ENCODE data around the gene SLC22A12. TPM values are rescaled to one million over a fixed set of nuclear protein-coding genes. Genes with fewer than 3 reads are reported as not detected.

Gene SLC22A12
- polyA plus RNA-seq, 1 donor from 2014 or later: not detected

DNA sequence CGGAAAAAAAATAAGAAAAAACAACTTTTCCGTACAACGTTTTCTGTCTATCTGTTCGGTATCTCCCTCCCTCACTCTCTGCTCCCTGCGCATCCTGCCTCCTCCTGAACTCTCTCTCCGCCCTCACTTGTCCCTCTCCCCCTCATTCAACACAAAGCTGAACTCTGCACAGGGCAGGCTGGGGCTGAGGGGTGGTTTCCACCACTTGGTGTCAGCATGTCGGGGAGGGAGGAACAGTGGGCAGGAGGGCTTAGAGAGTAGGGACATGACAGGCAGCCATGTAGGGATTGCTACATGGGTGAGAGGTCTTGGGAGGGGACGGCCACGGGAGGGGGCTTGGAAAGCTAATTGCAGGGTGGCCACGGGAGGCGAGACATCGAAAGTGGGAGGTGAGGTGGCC is 17.6 kb downstream of the SLC22A12 start:
- Histone ChIP-seq H4K20me1 (ENCODE audit: insufficient read depth) (no peaks in the 10 kb centered on the region), H3K79me2 (replicated peaks; ENCODE audit: insufficient read depth, low read length) (no peaks in the 10 kb centered on the region), H3K27ac (ENCODE audit: low read length) (no peak overlapping the region), H3K9ac (ENCODE audit: low read length) (no peak overlapping the region), H3K27me3 (ENCODE audit: insufficient read depth, low read depth, low read length) (no peaks in the 10 kb centered on the region), H3K4me3 (ENCODE audit: low read length) (no peak overlapping the region), H3K4me2 (ENCODE audit: low read length) (no peak overlapping the region), H3F3A (ENCODE audit: insufficient read depth, low read length, poor library complexity, severe bottlenecking) (no peaks in the 10 kb centered on the region), H3K9me2 (ENCODE audit: insufficient read depth, low read length) (no peaks in the 10 kb centered on the region), H3K36me3 (ENCODE audit: insufficient read depth, low read length) (no peaks in the 10 kb centered on the region), H2AFZ (ENCODE audit: low read depth, low read length) (no peak overlapping the region), H3K9me3 (ENCODE audit: low read length) (no peaks in the 10 kb centered on the region)
- TF ChIP-seq, protein P1, sequence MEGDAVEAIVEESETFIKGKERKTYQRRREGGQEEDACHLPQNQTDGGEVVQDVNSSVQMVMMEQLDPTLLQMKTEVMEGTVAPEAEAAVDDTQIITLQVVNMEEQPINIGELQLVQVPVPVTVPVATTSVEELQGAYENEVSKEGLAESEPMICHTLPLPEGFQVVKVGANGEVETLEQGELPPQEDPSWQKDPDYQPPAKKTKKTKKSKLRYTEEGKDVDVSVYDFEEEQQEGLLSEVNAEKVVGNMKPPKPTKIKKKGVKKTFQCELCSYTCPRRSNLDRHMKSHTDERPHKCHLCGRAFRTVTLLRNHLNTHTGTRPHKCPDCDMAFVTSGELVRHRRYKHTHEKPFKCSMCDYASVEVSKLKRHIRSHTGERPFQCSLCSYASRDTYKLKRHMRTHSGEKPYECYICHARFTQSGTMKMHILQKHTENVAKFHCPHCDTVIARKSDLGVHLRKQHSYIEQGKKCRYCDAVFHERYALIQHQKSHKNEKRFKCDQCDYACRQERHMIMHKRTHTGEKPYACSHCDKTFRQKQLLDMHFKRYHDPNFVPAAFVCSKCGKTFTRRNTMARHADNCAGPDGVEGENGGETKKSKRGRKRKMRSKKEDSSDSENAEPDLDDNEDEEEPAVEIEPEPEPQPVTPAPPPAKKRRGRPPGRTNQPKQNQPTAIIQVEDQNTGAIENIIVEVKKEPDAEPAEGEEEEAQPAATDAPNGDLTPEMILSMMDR (IDR thresholded peaks at IDR 0.05; ENCODE audit: poor library complexity, severe bottlenecking): no peak
- no peak for TF ChIP-seq TAF1 (IDR thresholded peaks at IDR 0.05; ENCODE audit: low read depth)
- TF ChIP-seq MXI1 (conservative IDR thresholded peaks at IDR 0.05; ENCODE audit: poor library complexity, severe bottlenecking): no peak
- no peak for TF ChIP-seq POLR2AphosphoS5 (IDR thresholded peaks at IDR 0.05)
- TF ChIP-seq EZH2 (IDR thresholded peaks at IDR 0.05; ENCODE audit: borderline replicate concordance, insufficient read depth, low read length, poor library complexity, severe bottlenecking): no peak
- no peak for TF ChIP-seq RAD21 (conservative IDR thresholded peaks at IDR 0.05)
- TF ChIP-seq, protein P2, sequence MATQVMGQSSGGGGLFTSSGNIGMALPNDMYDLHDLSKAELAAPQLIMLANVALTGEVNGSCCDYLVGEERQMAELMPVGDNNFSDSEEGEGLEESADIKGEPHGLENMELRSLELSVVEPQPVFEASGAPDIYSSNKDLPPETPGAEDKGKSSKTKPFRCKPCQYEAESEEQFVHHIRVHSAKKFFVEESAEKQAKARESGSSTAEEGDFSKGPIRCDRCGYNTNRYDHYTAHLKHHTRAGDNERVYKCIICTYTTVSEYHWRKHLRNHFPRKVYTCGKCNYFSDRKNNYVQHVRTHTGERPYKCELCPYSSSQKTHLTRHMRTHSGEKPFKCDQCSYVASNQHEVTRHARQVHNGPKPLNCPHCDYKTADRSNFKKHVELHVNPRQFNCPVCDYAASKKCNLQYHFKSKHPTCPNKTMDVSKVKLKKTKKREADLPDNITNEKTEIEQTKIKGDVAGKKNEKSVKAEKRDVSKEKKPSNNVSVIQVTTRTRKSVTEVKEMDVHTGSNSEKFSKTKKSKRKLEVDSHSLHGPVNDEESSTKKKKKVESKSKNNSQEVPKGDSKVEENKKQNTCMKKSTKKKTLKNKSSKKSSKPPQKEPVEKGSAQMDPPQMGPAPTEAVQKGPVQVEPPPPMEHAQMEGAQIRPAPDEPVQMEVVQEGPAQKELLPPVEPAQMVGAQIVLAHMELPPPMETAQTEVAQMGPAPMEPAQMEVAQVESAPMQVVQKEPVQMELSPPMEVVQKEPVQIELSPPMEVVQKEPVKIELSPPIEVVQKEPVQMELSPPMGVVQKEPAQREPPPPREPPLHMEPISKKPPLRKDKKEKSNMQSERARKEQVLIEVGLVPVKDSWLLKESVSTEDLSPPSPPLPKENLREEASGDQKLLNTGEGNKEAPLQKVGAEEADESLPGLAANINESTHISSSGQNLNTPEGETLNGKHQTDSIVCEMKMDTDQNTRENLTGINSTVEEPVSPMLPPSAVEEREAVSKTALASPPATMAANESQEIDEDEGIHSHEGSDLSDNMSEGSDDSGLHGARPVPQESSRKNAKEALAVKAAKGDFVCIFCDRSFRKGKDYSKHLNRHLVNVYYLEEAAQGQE (IDR thresholded peaks at IDR 0.05; ENCODE audit: borderline replicate concordance): no peak
- no peak for TF ChIP-seq SMC3 (conservative IDR thresholded peaks at IDR 0.05; ENCODE audit: poor library complexity)
- no peak for TF ChIP-seq EP300 (conservative IDR thresholded peaks at IDR 0.05; ENCODE audit: poor library complexity, severe bottlenecking)

DNA sequence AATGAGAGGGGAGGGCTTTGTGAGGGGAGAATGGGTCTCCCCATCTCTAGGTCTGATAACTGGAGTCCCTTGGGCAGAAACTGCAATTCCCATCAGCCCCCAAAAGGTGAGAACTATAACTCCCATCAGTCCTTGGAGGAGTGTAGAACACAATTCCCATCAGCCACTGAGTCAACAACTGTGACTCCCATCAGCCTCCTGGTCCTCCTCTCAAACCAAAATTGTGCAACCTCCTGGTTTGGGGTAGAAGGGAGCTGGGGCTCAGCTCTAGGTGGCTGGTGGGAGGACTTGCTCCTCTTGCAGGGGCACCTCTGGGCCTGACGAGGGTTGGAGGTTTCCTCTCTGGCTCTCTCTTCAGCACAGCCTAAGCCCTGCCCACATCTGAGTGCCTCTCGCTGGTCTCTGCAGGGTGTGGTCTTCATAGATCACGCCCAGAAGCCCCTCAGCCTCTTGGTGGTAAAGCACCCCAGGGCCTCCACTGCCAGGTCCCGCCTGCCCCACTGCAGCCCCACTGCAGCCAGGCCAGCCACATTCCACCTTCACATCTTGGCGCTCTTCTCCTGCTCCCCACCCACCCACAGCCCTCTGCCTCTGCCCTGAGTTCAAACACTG is 18.5 kb downstream of the SLC22A12 start:
- no peaks in the 10 kb centered on the region for H3K9me2 ChIP-seq (ENCODE audit: insufficient read depth, low read length)
- H3K4me2 ChIP-seq (ENCODE audit: low read length): no peak overlapping the region
- H3F3A ChIP-seq (ENCODE audit: insufficient read depth, low read length, poor library complexity, severe bottlenecking): no peaks in the 10 kb centered on the region
- no peak overlapping the region for H2AFZ ChIP-seq (ENCODE audit: low read depth, low read length)
- H3K27ac ChIP-seq (ENCODE audit: low read length): no peak overlapping the region
- H3K27me3 ChIP-seq (ENCODE audit: insufficient read depth, low read depth, low read length): no peaks in the 10 kb centered on the region
- H3K9me3 ChIP-seq (ENCODE audit: low read length): no peaks in the 10 kb centered on the region
- no peaks in the 10 kb centered on the region for H3K36me3 ChIP-seq (ENCODE audit: insufficient read depth, low read length)
- no peaks in the 10 kb centered on the region for H4K20me1 ChIP-seq (ENCODE audit: insufficient read depth)
- H3K9ac ChIP-seq (ENCODE audit: low read length): no peak overlapping the region
- H3K79me2 ChIP-seq (replicated peaks; ENCODE audit: insufficient read depth, low read length): no peaks in the 10 kb centered on the region
- no peak overlapping the region for H3K4me3 ChIP-seq (ENCODE audit: low read length)
- TF ChIP-seq RAD21 (conservative IDR thresholded peaks at IDR 0.05) (no peak), TAF1 (IDR thresholded peaks at IDR 0.05; ENCODE audit: low read depth) (no peak), EZH2 (IDR thresholded peaks at IDR 0.05; ENCODE audit: borderline replicate concordance, insufficient read depth, low read length, poor library complexity, severe bottlenecking) (no peak), SMC3 (conservative IDR thresholded peaks at IDR 0.05; ENCODE audit: poor library complexity) (no peak)
- TF ChIP-seq, protein P2 (IDR thresholded peaks at IDR 0.05; ENCODE audit: borderline replicate concordance): no peak
- TF ChIP-seq, protein P1 (IDR thresholded peaks at IDR 0.05; ENCODE audit: poor library complexity, severe bottlenecking): no peak
